B cell (primary cell): Measurements from ENCODE around the gene FGFRL1.

Experiments used
- CTCF ChIP-seq: fragments of 200-600 bp; IDR thresholded peaks from one replicate; pipeline ENCODE4 v1.8.0; 2022; ENCODE audit warnings: antibody characterized with exemption, mild to moderate bottlenecking
- EZH2 ChIP-seq: IDR thresholded peaks from 2 replicates; pipeline ENCODE4 v1.6.1; 2012; ENCODE audit warnings: borderline replicate concordance, low read depth, mild to moderate bottlenecking, moderate library complexity, low read length; ENCODE audit not compliant: insufficient read depth, poor library complexity, severe bottlenecking

DNA sequence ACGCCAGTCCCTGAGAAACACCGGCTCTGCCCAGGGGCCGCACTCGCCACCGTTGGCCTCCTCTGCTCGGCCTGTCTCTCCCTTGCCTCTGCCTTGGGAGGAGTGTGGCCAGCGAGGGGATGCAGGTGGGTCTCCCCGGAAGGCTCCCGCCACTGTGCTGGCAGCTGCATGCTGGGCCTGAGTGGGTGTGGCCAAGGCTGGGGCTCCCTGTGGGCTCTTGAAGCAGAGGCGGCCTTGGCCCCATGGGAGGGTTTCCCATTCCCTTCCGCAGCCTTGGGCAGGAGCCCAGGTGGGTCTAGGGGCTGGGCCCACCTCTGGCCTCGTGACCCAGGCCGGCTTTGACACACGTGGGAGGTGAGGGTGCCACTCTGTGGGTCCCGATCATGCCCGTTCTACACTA, 19.1 kb downstream of the FGFRL1 start:
- TF ChIP-seq EZH2 (no peak), CTCF (no peak)
